Embryonic facial prominence (tissue), 1 donor: ENCODE results near the gene FRMD1.

ENCODE experiments used
- DNase-seq: peaks from one replicate; pipeline ENCODE4 v3.0.0-alpha.2; 2016; ENCODE audit errors: extremely low spot score

Gene FRMD1

DNA sequence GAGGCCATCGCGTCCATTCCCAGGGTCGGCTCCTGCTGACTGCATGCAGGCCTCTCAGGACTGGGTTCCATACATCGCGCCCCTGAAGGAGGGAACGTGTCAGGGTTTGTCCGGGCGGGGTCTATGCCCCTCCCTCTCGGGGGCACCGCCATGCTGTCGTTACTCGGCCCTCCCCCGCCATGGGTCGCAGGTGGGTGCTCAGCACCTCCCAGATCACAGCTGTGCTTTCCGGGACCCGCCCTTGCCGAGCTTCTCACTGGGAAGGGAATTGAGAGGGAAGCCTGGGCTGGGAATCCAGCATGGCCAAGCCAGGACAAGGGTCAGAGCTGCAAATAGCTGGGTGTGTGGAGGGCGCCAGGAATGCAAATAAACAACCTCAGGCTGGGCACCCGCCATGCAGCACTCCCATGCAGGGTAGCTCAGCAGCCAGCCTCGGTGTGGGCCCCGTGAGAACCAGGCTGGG lies at the start of gene FRMD1:
Gene FRMD1 (minus strand): TSS at position 270 of the 463 bp plus-strand sequence. CDS start 118 bp downstream, at position 152.
- no peak for DNase-seq

DNA sequence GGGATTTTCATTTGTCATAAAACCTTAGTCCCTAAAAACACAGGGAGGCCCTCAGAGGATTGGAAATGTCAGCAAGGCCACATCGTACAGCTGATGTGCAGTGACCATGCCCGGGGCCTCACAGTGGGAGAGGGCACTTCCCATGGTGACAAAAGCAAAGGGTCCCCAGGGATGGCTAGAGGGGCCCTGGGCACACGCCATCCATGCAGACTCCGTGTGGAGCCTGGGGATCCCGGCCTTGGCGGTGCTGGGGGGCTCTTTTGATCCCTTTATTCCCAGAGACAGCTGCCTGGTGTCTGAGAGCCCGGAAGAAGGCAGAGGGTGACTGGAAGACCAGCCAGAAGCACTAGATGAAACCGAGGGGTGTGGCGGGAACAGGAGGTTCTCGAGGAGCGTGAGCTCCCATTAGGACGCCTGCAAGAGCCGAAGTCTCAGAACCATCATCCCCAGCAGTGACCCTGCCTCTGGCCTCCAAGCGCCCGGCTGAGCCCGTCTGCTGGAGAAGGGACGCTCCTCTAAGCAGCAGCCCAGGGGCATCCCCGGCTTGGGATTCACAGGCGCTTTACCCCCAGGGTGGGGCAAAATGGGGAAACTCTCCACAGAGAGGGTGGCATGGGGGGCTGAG lies 49.1 kb upstream of the FRMD1 start:
- DNase-seq = no peak

DNA sequence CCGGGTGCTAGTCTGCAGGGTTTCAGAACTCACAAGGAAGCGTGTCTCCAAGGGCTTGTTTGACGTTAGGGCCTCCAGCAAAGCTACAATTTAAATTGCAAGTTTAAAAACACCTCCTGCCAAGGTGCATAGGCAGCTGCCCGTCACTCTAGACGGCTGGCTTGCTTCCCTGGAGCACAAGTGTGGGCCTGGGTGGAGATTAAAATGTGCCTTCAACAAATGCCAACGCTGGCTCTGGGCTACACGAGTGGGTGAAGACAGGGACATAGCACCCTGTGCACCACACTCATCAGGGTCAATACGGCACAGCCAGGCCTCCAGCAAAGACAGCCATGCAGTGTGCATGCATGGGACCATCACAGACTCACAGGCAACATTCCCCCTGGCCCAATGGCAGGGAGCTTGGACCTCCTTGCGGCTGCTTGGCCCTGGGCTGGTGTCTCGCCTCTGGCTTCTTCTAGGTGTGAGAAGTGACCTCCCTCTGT lies 48.4 kb upstream of the FRMD1 start:
- no peak for DNase-seq

DNA sequence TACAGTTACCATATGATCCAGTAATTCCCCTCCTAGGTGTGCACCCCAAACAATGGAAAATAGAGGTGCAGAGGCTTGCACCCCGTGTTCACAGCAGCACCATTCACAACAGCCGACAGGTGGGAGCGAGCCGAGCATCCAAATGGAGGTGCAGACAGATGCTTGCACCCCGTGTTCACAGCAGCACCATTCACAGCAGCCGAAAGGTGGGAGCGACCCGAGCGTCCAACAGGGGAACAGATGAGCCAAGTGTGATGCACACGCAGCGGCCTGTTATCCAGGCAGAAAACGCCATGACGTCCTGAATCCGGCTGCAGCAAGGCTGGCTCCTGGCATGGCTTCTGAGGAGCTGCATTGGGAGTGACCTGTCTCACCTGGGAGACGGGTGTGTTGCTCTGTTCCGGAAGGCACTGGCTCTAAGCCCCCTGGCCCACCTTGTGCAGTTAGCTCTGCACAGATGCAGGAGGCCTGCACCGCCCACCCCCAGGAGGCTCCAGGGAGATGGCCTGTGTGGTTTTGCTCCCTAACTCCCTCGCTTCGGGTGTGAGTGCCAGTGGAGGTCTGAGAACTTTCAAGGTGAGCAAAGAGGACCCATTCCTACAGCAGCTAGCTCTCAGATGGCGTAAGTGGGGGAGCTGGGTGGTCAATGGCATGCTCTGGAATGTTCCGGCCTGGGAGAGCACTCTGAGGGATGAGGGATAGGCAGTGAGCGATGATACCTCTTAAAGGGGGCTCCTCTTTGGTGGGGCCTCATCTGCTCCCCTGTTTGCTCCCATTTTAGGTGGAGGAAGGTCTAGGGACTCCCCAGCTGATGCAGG lies 47.8 kb upstream of the FRMD1 start:
- DNase-seq = no peak

DNA sequence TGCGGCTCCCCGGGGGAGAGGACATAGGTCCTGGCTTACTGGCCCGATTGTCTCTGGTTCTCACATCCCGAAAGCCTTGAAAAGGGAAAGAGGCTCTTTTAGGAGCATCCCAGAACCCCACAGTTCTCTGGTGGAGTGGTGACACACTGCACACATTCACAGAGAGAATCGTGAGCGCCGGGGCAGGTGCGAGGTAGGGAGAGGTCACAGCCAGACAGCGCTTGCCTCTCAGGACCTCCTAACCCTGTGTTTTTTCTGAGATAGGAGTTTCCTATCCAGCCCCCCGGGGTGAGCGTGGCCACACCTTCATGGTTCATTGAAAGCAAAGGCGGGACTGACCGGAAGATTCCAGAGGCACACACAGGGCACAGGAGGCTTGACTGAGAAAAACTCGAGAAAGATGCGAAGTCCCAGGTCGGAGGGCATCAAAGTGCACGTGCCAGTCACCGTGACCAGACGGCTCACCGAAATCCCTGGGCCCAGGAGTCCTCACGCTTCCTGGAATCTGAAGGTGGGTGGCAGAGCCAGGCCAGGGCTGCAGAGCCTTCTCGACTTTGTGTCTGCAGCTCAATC lies 46.5 kb upstream of the FRMD1 start:
- no peak for DNase-seq

DNA sequence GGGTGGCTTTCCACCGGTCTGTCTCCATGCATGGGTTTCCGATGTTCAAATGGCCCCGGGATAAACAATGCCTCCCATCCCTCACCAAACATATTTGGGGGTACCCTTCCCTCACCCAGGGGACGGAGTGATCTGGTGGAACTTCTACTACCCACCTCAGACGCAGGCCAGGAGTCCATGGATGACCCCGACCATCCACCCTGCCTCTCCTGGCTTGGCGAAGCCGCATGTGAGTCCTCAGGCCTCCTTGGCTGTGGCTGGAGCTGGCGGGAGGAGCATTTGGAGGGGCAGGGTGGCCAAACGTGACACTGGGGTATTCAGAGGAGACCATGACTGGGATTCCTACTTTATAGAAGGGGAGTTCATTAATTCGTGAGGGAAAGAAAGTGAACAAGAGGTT lies 45.9 kb upstream of the FRMD1 start:
- DNase-seq = no peak

DNA sequence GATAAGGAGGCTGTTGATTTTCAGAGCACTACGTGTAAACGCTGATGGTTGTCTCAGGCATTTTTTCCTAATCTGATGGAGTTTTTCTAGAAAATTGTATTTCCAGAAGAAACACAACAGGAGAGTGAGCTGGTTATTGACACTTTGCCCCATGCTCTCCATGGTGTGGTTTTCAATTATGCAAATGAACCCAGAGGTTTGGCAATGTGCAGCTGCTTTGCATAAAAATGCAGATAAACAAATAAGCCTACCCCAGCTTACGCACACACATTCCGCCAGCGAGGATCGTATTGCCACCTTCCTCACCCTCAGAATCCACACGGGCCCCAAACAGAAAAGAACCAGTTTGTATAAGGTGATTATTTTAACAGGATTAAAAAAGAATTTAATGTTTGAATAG lies 45.1 kb upstream of the FRMD1 start:
- DNase-seq = no peak

DNA sequence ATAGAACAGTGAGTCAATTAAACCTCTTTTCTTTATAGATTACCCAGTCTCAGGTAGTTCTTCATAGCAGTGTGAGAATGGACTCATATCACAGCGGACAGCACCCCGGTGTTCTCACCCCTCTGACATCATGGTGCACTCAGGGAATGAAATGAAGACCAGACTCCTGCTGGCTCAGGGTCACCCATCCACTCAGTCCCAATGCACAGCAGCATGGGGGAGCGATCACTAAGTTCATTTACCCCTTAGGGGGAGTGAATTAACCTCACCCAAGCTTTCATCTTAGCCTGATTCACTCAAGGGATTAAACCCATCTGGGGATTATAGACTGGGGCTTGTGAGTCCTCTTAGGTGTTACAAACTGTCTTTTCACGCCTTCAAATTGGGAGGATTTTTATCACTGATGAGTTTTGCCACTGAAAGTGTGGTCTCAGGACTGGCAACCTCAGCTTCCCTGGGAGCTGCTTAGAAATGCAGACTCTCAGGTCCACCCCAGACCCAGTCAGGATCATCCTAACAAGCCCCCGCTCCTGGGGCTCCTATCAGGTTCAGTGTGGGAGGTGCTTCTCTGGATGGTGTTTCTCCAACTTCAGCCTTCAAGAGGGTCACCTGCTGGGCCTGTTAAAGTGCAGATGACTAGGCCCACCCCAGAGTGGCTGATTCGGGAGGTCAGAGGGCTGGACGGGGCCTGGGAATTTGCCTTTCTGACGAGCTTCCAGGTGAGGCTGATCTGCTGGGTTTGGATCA lies 44.3 kb upstream of the FRMD1 start:
- DNase-seq = no peak

DNA sequence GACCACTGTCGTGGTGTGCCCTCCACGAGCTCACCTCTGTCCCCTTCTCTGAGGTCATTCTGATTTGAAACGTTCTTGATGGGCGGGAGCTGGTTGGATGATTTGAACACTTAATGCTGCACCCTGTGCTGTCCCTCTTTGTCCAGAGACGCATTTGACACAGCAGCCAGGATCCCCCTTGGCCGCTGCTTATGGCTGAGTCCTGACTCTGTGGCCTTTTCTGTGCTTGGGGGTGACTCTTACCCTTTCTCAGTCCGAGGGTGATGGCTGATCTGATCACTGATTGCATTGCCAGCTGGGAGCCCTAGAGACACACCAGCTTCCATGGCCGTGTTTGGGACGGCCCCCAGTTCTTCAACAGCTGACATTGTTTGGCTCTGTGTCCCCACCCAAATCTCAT lies 43.5 kb upstream of the FRMD1 start:
- DNase-seq = no peak

DNA sequence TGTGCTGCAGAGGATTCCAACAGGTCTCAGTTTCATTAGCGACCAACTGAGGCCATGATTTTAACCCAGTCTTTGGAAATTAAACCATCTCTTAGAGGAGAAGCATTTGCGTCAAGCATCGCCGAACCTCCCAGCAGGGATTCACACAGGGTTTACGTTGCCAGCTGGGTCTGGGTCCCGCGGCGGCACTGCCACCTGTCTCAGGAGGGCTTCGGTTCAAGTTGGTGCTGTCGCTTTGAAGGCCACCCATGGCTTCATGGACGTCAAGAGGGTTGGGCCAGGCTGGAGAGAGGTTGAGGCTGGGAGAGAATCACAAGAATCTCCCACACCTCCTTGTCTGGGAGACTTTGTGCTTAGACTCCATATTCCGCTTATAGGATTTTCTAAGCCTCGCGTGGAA lies 43.0 kb upstream of the FRMD1 start:
- no peak for DNase-seq

DNA sequence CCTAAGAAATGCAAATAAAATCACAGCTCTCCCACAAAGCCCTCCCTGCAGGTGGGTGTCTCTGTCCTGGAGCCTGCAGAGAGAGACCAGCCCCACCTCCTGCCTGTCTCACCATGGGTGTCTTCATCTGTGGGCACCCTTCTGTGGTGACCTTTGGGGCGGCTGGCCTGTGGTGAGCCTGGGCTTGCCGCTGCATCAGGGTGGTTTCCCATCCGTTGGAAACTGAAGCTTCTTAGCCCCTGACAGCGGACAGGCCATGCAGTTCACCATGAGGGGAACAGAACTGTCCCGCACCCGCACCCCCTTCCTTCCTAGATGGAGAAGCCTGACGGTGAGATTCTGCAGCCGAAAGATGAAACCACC lies 42.3 kb upstream of the FRMD1 start:
- DNase-seq = no peak

DNA sequence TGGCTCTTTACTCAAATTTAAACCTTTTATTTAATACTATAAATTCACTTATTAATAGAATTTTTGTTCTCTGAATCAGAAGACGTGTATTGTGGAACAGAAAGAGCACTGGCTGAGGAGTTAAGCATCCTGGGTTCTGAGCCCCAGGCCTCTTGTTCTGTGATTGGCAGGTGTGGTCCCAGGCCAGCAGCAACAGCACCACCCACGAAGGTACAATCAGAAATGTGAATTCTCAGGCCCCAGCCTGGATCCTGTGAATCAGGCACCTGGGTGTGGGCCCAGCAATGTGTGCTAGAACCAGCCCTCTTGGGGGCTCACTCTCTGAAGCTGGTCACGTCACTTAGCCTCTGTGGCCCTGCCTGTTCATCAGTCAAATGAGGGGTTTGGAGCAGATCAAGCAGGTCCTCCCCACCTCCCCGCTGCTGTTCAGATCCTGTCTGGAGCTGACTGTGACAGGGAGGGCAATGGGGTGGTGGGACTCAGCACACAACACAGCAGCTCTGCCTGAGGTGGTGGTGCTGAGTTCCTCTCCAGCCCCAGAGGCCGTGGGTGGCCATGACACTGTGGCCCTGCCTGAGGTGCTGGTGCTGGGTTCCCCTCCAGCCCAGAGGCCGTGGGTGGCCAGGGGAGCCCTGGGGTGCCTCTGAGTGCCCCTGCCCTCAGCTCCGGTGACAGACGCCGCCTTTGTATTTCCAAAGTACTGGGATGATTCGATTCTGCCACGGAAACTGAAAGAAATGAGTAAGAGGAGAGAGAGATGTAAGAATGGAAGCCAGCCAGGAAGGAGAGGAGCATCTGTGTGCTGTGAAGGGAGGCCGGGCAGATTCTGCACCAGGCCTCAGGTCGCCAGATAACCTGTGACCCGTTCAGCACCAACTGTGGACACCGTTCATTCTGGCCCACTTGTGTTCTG lies 41.6 kb upstream of the FRMD1 start:
- DNase-seq = no peak

DNA sequence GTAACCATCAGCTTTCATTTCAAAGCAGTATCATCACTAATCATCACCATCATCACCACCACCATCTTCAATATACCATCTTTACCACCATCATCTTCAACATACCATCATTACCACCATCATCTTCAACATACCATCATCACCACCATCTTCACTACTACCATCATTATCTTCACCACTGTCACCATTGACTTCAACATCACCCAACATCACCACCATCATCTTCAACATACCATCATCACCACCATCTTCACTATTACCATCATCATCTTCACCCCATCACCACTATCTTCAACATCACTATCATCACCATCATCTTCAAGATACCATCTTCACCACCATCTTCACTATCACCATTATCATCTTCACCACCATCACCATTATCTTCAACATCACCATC lies 40.5 kb upstream of the FRMD1 start:
- DNase-seq = no peak

DNA sequence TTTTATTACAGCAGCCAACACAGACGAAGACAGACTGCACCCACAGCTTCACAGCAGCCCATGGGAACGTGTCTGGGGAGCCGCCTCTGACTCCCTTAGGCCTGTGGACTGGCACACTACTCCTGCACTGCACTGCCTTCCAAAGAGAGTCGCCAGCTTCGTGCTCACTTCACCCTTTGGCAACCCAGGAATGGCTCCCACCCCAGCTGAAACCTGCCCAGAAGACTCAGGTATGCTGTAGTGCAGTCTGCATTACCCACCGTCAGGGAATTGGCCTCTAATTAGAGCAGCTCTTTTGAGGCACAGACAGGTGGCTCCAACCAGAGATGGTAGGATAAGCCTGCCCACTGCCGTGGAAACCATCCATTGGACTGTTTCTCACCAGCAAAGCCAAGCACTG lies 39.9 kb upstream of the FRMD1 start:
- no peak for DNase-seq

DNA sequence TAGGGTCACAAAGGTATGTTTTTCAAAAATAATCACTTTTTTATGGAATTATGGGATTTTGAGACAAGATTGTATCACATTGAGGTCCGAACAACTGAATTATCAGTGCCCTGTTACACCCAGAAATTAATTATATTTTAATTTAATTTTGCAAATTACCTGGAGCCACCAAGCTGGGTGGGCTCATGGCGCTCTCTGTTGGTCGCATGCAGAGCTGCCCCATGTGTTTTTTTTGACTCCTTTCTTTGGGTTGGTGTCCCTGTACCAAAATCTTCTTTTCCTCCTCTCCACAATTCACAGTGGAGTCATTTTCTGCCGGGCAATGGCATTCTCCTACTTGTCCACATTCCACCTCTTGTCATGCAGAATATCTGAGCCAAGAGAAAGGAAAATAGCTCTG lies 38.9 kb upstream of the FRMD1 start:
- no peak for DNase-seq

DNA sequence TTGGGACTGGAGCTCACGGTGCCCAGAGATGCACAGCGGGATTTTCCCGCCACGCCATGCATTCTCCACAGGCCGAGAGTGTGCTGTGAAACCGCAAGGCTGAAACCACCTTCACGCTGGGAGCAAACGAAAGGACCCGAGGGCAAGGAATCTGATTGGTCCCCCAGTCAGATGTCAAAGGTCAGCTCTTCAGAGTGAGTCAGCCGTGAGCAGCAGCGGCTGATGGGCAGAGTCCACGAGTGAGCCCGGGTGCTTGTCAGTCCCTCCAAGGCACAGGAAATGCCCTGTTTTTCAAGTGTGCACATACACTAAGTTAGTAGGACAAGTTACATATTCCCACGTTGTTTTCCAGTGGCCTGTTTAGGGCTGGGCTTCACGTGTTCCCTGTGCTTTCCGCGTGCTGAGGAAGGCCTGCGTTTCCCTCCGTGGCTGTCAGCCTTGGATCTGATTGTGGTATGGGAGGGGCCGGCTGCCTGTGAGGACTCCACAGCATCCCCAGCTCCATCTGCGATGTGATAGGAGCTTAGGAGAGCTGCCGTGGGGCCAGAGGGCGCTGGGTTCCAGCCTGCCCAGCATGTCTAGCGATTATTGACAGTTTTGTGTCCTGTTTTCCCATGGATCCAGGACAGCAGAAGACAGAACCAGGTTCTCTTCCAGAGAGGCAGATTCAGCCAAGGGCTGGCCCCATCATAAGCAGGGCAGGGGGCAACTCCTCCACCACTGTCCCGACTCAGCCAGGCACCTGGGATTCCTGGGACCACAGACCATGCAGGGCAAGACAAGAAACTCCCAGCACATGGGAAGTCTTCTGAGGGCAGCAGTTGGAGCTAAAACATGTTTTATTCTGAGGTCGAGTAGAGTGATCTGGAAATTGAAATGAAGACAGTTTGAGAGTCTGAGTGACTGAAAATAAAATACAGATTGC lies 38.2 kb upstream of the FRMD1 start:
- no peak for DNase-seq

DNA sequence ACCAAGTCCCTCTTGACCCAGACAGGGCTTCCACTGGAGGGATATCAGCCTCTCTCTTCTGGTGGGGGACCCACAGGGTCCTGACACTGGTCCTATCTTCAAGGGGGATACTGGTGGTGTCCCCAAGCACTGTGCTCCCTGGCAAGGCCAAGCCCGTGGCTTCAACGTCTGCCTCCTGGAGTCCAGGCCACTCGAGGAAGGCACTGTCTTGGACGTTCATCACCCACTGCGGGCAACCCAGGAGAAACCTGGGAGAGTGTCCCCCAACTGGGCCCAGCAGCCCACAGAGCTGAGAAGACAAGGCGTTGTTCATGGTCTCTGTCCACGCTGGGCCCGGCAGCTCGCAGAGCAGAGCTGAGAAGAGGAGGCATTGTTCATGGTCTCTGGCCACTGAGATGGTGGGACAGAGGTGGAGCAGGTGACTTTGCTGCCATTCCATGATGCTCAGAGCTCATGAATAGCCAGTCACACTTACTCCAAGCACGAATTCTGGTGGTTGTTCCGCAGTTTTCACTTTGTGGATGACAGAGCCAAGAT lies 37.5 kb upstream of the FRMD1 start:
- DNase-seq = no peak

DNA sequence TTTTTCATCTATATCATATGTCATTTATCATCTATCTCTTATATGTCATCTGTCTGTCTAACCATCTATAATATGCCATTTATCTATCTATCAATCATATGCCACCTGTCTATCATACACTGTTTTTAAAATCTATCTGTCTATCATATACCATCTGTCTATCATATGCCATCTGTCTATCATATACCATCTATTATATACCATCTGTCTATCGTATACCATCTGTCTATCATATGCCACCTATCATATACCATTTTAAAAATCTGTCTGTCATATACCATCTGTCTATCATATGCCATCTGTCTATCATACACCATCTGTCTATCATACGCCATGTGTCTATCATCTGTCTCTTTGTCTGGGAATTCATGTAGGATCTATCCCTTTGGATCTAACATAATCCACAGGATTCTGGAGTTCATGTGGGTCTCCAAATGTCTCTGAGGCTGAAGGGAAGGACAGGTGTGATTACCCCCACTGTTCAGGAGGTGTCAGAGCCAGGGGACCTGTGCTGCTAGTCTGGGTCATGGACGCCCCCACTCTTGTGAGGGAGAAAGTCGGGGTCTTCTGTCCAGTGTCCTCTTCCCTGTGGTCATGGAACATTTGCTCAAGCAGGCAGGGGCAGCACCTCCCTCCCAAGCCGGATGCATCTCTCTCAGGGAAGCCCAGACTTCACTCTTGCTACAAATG lies 36.9 kb upstream of the FRMD1 start:
- DNase-seq = no peak

DNA sequence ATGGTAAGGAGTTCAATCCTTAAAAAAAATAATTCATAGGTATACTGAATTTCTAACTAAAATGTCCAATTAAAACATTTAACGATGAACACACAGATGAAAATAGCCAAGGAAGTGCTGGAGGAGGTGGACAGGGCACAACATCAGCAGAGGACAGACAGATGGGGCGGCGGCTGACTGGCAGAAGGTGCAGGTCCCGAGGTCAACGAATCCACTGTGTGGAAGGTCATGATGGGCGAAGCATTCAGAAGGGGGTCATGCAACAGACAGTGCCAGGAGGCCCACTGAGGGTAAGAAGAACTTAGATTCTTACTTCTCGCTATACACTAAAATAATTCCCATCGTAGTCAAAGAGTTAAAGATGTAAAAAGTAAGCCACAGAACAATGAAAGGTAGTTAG lies 34.2 kb upstream of the FRMD1 start:
- DNase-seq = no peak
